ENCODE measurements around the gene ATXN7L3.

Gene ATXN7L3

DNA sequence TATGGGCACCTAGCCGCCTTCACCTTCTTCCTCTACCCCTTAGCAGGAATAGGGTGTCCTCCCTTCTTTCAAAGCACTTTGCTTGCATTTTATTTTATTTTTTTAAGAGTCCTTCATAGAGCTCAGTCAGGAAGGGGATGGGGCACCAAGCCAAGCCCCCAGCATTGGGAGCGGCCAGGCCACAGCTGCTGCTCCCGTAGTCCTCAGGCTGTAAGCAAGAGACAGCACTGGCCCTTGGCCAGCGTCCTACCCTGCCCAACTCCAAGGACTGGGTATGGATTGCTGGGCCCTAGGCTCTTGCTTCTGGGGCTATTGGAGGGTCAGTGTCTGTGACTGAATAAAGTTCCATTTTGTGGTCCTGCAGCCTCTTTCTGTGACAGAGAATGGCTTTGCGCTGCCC is 8.3 kb downstream of the ATXN7L3 start:
- Histone ChIP-seq H3K9me3 (no peaks in the 10 kb centered on the region), H3K4me1 (peaks cover 0 to 23% (median 14%) of the 10 kb centered on the region in 4 donors), H3K4me3 (no peak overlapping the region), H3K27ac (no peak overlapping the region), H3K27me3 (no peaks in the 10 kb centered on the region), H3K36me3 (peaks cover 37 to 78% (median 54%) of the 10 kb centered on the region in 3 donors)
- TF ChIP-seq, protein P1, sequence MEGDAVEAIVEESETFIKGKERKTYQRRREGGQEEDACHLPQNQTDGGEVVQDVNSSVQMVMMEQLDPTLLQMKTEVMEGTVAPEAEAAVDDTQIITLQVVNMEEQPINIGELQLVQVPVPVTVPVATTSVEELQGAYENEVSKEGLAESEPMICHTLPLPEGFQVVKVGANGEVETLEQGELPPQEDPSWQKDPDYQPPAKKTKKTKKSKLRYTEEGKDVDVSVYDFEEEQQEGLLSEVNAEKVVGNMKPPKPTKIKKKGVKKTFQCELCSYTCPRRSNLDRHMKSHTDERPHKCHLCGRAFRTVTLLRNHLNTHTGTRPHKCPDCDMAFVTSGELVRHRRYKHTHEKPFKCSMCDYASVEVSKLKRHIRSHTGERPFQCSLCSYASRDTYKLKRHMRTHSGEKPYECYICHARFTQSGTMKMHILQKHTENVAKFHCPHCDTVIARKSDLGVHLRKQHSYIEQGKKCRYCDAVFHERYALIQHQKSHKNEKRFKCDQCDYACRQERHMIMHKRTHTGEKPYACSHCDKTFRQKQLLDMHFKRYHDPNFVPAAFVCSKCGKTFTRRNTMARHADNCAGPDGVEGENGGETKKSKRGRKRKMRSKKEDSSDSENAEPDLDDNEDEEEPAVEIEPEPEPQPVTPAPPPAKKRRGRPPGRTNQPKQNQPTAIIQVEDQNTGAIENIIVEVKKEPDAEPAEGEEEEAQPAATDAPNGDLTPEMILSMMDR (IDR thresholded peaks at IDR 0.05), result no peak
- DNase-seq, result no peak
- intact Hi-C loops (cut with DNase I; ENCODE audit: low total_unique reads), result no loop called here

DNA sequence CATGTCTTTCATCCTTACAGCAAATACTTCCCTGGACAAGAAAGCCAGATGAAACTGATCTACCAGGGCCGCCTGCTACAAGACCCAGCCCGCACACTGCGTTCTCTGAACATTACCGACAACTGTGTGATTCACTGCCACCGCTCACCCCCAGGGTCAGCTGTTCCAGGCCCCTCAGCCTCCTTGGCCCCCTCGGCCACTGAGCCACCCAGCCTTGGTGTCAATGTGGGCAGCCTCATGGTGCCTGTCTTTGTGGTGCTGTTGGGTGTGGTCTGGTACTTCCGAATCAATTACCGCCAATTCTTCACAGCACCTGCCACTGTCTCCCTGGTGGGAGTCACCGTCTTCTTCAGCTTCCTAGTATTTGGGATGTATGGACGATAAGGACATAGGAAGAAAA is 9.2 kb downstream of the ATXN7L3 start:
- Histone ChIP-seq H3K36me3 (peaks cover 28 to 69% (median 47%) of the 10 kb centered on the region in 3 donors), H3K27me3 (no peaks in the 10 kb centered on the region), H3K9me3 (no peaks in the 10 kb centered on the region), H3K4me1 (peaks cover 0 to 31% (median 20%) of the 10 kb centered on the region in 4 donors), H3K27ac (no peak overlapping the region), H3K4me3 (no peak overlapping the region)
- TF ChIP-seq, protein P1 (IDR thresholded peaks at IDR 0.05), result no peak
- intact Hi-C loops (cut with DNase I; ENCODE audit: low total_unique reads), result no loop called here
- DNase-seq, result no peak

DNA sequence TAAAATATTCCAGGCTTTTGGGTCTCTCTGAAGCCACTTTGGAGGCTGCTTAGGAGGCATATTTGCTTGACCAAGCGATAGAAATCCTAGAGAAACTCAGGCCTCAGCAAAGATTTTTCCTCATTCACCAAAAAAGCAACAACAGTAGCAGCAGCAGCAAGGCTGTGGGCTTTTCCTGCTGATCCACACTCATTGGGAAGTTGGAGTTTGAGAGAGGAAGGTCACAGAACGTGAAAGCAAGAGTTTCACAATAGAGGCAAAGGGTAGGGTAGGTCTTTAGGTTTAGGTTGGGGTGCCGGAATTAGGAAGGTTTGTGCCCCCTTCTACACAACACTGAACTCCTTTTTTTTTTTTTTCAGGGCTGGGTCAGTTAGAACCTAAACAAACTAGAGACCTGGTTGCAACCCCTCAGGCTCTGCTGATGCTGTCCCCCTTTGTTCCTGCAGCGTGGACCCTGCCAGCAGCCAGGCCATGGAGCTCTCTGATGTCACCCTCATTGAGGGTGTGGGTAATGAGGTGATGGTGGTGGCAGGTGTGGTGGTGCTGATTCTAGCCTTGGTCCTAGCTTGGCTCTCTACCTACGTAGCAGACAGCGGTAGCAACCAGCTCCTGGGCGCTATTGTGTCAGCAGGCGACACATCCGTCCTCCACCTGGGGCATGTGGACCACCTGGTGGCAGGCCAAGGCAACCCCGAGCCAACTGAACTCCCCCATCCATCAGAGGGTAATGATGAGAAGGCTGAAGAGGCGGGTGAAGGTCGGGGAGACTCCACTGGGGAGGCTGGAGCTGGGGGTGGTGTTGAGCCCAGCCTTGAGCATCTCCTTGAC is 10.9 kb downstream of the ATXN7L3 start:
- peak overlapping the region in 1 of 2 donors; percentile 94 for H3K4me3 ChIP-seq

DNA sequence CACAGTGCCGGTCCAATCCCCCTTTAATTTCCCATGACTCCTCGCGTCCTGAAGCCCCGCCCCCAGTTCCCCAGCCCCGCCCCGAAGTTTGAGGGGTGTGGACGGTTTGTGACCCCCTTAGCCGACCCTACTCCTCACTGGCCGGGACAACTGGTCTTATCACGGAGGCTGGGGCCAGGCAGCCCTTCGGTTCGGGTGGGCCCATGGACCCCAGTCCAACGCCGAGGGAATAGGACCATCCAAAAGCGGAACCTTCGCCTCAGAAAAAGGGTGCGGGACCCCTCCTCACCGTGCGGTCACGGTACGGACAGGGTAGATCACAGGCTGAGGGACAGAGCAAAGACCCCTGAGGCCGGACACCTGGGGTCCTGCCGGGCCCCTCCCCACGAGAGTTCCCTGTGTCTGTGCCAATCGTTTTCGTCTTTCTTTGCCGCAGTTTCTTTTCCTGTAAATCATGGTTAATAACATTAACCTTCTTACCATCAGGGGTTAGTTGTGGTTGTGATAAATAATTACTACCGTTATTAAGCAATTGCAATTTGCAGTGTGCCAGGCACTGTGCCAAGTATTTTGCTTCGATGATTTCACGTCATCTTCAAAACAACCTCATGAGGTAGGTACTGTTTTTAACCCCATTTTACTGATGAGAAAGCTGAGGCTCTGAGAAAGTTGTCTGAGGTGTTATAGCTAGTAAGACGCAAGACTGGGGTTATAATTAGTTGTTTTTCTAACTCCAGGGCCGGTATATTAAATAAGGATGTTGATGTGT is 12.4 kb downstream of the ATXN7L3 start:
- peak overlapping the region; percentile 94 to 99 for H3K27ac ChIP-seq
- peaks cover 6 to 44% (median 22%) of the 10 kb centered on the region in 3 donors for H3K36me3 ChIP-seq
- no peak for DNase-seq
- TF ChIP-seq, protein P1 (IDR thresholded peaks at IDR 0.05), result no peak
- intact Hi-C loops (cut with DNase I; ENCODE audit: low total_unique reads), result no loop called here
- H3K4me3 ChIP-seq, result peak overlapping the region; percentile 90 to 94
- no peaks in the 10 kb centered on the region for H3K27me3 ChIP-seq
- no peaks in the 10 kb centered on the region for H3K9me3 ChIP-seq
- peaks cover 0 to 42% (median 30%) of the 10 kb centered on the region in 4 donors for H3K4me1 ChIP-seq

More for the DNA sequence above, 10.9 kb downstream of the ATXN7L3 start:
- Histone ChIP-seq H3K4me1 (peaks cover 0 to 42% (median 30%) of the 10 kb centered on the region in 4 donors), H3K27me3 (no peaks in the 10 kb centered on the region), H3K36me3 (peaks cover 12 to 52% (median 30%) of the 10 kb centered on the region in 3 donors), H3K27ac (peak overlapping the region; percentile 94 to 99), H3K9me3 (no peaks in the 10 kb centered on the region)
- TF ChIP-seq, protein P1 (IDR thresholded peaks at IDR 0.05), result no peak
- no peak for DNase-seq
- intact Hi-C loops (cut with DNase I; ENCODE audit: low total_unique reads), result no loop called here

DNA sequence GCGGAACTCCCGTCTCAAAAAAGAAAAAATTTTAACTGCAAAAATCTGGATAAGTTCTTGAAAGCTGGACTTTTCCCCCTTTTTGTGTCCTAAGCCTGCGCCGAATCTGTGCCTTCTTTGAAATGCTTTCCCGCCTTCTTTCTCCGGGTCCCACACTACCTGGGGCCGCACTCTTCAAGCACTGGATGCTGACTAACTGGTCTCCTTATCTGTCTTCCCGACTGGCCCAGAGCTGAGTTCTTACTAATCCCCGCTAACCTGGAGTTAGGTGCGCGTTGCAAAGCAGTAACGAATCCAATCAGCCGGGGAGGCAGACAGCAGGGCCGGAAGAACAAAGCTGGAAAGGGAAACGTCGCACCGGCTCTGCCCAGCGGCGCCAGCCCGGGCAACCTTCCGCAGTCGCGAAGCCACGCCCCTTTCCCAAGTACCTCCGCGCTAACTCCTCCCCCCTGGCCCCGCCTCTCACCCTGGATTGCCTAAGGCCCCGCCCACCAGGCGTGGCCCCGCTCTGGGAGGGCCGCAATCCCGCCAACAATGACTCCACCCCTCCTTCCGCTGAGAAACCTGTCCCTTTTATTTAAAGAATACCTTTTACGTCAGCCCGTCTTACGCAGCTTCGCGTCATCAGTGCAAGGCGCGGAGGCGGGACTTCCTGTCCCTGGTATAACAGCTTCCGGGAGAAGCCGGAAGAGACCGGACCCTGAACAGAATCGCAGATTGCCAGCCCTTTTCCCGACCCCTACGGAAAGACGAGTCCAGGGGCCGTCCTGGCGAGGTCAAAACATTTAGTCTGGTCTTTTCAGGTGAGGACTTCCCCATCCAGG is 13.2 kb downstream of the ATXN7L3 start, which contains the start of gene TMUB2:
Gene TMUB2, plus strand, starts transcription at position 666 of the 824 bp plus-strand sequence. CDS start 737 bp downstream, outside the sequence.
- peak within 1 kb of the TSS; percentile 94 to 99 for H3K27ac ChIP-seq
- H3K9me3 ChIP-seq, result no peaks in the 10 kb centered on the region
- peak within 1 kb of the TSS; percentile 90 to 94 for H3K4me3 ChIP-seq
- DNase-seq, result peak; percentile 98 to 99
- H3K27me3 ChIP-seq, result no peaks in the 10 kb centered on the region
- intact Hi-C loops (cut with DNase I; ENCODE audit: low total_unique reads), result no loop called here
- peaks cover 0 to 37% (median 29%) of the 10 kb centered on the region in 4 donors for H3K4me1 ChIP-seq
- TF ChIP-seq, protein P1 (IDR thresholded peaks at IDR 0.05), result no peak
- H3K36me3 ChIP-seq, result peaks cover 6 to 42% (median 27%) of the 10 kb centered on the region in 3 donors
